Heart left ventricle (tissue), 13 donors: ENCODE results near the gene RBM23.

Experiments
- CTCF ChIP-seq, 12 donors: fragments of 200-600 bp; sonication (generic) in 4 of 12; IDR thresholded peaks; one replicate each; pipeline versions ENCODE4 v1.5.0 to v1.8.0; 2018 to 2022; ENCODE audit warnings: antibody characterized with exemption in 12 of 12, mild to moderate bottlenecking in 5 of 12
- POLR2A ChIP-seq, 2 donors: fragments of 450-650 bp; IDR thresholded peaks; one replicate each; pipeline ENCODE4 v1.6.1; 2017; ENCODE audit warnings: antibody characterized with exemption in 2 of 2, mild to moderate bottlenecking in 2 of 2, moderate library complexity in 2 of 2
- donor health status: ischemic (EF 13 %, LVEDD 7.1; RV severe dilation, severe dysfunction).
- donor health status: DM: no; HTN: yes; CAD: no.
- donor health status: DM: no; HTN: no; CAD: no.
- donor health status: ischemic (EF 25% LVEDD 6.9; RV normal size, moderate dysfunction).
- donor health status: ischemic (EF 25% LVEDD 5.7; RV mildly dilated, moderate dysfunction).
- donor health status: ischemic (EF 35%, LVEDD 5.7; RV mildly dilated, moderate dysfunction).
- donor health status: nonischemic (EF 11% LVEDD 7.7; RV severe dilation, severe dysfunction).
- donor health status: DM: yes; HTN: yes; CAD: no.
- donor health status: PGD.
- donor health status: ischemic (EF 29% LVEDD 5.4; RV normal size, mild dysfunction).
- donor health status: nonischemic (EF 23%, LVEDD 6.1; RV moderate dilation, normal function).

- TF ChIP-seq CTCF (IDR thresholded peaks at IDR 0.05) (no peak), POLR2A (IDR thresholded peaks at IDR 0.05) (no peak)
These were observed 48.1 kb downstream of the RBM23 start for GRCh38 chr14:22870811-22871223.
